UCSD-AML1 (cell line): ENCODE data around the gene ARHGAP22.

ENCODE experiments used
- DNase-seq: peaks from one replicate; lab custom pipeline; 2025; ENCODE audit not compliant: unreplicated experiment; lab: John Stamatoyannopoulos, UW

Gene ARHGAP22

GRCh38 chr10:48536156-48536500 is 68.7 kb downstream of the ARHGAP22 start:
- DNase-seq = no peak

DNA sequence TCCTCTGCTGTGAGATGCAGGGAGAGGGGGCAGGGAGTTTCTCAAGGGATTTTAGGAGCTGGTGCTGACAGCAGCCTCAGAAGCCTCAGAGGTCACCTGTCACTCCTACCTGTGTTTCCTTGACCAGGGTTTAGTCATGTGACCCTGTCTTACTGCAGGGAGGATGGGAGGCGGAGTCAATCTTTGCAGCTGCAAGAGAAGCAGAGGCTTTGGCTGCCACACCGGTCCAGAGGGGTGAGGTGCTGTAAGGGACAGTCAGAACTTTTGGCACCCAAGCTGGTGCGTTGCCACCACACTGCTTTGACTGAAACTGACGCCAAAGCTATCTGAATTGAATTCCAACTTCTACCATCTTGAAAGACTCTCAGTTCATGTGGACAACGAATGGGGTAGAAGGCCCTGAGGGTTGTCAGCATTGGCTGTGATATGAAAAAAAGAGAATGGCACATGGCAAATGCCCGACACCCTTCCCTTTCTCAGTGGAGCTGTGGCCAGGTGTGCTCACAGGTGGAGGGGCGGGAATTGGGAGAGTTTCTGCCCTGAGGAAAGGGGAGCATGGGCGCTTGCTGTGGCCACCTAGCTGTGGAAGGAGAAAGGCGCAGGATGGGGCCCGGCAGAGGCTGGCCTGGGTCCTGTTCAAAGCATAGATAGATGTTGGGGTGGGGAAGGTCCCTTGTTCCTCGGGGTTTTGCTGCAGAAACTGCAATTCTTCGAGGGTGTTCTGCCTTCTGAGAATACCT is 69.3 kb downstream of the ARHGAP22 start:
- DNase-seq = no peak

DNA sequence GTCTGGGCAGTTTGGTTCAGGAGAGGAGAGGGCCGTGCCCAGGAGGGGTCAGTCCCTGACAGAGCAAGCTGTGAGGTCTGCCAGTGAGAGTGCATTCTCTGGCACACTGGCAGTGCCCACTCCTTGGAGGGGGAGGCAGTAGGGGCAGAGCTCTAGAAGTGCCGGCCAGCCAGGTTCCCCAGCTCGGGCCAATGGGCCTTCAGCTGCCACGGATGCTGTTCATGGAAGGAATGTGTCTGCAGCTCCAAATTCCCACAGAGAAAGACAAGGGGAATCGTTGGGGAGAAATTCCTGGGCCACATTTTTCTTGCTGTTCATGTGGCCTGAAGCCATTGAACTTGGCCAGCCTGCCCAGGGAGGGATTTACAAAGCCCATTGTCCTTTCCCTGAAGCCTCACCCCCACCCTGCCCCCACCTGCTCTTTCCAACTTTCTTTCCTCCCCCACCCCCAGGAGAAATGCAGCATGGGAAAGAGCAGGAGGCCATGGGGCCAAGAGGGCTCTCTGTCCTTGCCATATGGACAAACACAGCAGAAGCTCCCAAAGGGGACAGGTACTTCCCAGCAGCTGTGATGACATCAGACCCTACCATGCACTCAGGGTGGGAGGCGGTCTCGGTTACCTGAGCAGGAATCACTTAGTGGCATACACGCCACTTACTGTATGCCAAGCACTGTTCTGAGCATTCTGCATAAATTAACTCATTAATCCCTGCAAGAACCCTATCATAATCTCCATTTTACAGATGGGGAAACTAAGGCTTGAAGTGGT is 70.7 kb downstream of the ARHGAP22 start:
- no peak for DNase-seq

- no peak for DNase-seq
These were observed 71.3 kb downstream of the ARHGAP22 start for GRCh38 chr10:48533540-48533939.

DNA sequence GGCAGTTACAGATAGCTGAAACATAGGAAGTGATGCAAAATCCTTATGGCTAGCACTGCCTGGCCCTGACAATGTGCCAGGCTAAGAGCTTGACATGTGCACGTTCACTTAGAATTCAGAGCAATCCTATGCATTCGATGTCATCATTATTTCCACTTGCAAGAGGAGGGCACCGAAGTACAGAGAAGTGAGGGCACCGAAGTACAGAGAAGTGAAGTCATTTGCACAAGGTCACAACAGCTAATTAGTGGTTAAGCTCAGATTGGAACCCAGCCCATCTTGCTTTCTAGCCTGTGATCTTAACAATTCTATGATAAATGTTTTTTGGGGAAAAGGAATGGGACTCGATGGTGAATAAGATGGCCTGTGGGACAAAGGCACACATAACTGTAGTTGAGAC is 73.4 kb downstream of the ARHGAP22 start:
- no peak for DNase-seq

DNA sequence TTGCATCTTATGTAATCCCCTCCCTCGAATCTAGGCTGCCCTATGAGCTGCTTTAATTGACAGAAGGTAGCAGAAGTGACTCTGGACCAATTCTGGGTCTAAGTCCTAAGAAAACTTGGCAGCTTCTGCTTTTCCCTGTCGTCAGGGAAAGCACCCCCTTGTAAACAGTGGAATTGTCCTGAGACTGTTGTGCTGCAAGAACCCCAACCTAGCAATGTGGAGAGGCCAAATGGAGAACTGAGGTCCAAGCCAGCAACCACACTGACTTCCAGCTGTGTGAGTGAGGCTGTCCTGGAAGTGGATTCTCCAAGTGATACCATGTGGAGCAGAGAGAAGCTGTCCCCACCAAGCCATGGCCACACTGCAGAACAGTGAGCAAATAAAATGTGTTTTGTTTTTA is 75.5 kb downstream of the ARHGAP22 start:
- DNase-seq = no peak

GRCh38 chr10:48527756-48528155 is 77.1 kb downstream of the ARHGAP22 start:
- no peak for DNase-seq

- DNase-seq = no peak
These were observed 77.9 kb downstream of the ARHGAP22 start for GRCh38 chr10:48526846-48527505.

- no peak for DNase-seq
These were observed 78.7 kb downstream of the ARHGAP22 start for GRCh38 chr10:48526011-48526821.

DNA sequence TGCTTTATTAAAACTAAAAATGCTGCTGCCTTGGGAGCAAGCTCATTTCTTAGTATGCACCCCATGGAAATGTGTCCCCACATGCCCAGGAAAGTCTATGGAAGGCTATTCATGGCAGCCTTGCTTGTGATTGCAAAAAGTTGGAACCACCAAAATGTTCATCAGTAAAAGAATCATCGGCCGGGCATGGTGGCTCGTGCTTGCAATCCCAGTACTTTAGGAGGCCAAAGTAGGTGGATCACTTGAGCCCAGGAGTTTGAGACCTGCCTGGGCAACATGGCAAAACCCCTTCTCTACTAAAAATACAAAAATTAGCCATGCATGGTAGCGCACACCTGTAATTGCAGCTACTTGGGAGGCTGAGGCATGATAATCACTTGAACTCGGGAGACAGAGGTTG is 79.8 kb downstream of the ARHGAP22 start:
- no peak for DNase-seq

GRCh38 chr10:48523820-48524758 is 80.8 kb downstream of the ARHGAP22 start:
- DNase-seq = peak; percentile 72

- DNase-seq = no peak
These were observed 81.6 kb downstream of the ARHGAP22 start for GRCh38 chr10:48523212-48523819.

GRCh38 chr10:48522011-48522765 is 82.7 kb downstream of the ARHGAP22 start:
- no peak for DNase-seq

DNA sequence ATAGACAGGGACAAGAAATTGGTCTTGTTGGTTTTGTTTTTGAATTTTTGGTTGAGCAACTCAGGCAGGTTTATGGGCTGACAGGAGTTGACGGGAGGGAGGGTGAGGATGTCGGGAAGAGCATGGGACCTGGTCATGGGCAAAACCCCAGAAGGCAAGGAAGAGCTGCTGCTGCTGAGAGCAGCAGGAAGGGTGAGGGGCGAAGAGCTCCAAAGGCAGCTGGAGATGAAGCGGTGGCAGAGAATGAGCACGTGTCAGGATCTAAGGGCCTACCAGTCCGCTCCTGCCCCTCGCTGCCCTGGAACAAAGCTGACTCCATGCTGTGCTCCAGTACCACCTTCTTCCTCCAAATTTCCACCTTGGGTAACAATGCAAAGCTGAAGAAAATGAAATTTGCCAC is 84.3 kb downstream of the ARHGAP22 start:
- DNase-seq = no peak

DNA sequence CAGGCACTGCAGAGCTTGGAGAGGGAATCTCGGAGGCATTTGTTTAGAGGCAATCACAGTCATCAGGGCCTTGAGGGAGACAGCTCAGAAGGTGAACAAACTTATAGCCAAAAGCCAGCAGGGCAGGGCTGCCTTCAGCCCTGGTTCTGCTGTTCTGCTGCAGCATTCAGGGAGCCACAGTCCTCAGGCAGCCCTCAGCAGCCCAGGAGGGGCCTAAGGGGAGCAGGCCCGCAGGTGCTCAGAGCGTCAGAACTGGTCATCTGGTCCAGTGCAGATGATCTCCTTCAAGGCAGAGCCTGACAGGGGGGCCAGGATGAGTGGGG is 84.7 kb downstream of the ARHGAP22 start:
- DNase-seq = no peak

- no peak for DNase-seq
These were observed 85.2 kb downstream of the ARHGAP22 start for GRCh38 chr10:48519481-48520183.

DNA sequence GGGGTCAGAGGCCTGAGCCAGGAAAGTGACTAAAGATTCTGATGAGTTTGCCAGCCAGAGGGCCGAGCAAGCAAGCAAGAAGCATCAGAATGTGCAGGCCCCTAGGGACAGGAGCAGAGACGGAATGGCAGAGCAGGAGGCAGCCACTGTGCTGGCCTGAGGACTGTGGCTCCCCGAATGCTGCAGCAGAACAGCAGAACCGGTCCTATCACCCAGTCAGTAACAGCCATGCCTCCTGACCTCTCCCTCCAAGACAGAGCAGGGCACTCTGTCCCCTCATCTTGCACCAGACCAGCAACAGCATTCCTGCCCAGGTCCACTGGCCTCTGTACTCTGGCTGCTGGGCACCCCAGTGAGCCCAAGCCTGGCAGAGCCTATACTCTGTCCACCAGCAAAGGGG is 85.9 kb downstream of the ARHGAP22 start:
- DNase-seq = no peak
